ENCODE measurements around the gene PTPRJ. TPM values are rescaled to one million over a fixed set of nuclear protein-coding genes. Genes with fewer than 3 reads are reported as not detected.

PTPRJ gene
- total and polyA plus RNA-seq, 9 of the 15 experiments (the other 6 are each of a cell fraction or from before 2014, with no cell fraction given) = 0.56 to 10.7 (median 4.8) TPM

DNA sequence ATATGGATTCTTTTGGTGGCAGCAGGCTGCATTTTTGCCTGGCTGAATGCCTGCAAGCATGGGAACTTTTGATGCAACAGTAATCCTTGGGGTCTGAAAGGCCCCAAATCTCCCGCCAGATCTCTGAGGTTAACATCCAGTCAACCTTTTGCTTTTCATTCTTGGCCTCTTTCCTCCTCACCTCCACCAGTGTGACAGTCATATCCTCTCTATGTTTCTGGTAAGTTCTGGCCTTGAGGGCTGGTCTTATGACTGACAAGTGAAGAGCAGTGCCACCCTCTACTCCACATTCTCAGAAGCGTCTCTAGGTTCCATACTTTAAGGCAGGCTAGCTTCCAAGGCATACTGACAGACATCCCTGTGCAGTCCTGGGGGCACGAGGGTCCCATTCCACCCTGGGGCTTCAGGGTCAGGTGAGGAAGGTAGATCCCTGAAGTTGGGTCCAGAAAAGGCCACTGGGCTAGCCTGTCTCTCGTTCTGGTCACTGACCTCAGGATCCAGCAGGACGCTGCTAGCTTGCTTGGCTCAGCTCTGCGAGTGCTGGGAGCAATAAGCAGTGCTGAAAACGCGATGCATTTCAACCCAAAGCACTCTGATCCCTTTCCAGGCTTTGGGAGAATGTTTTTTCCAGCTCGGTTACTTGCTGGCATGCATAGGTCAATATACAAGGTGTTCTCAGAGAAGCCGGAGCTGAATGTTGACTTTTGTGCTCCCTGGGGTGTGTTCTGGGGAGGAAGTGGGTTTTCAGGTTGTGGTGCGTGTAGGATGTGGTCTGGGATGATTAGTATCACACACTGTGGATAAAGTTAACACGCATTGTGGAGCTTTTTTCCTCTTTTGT lies 75.2 kb downstream of the PTPRJ start (continued):
- TF ChIP-seq, protein P1, sequence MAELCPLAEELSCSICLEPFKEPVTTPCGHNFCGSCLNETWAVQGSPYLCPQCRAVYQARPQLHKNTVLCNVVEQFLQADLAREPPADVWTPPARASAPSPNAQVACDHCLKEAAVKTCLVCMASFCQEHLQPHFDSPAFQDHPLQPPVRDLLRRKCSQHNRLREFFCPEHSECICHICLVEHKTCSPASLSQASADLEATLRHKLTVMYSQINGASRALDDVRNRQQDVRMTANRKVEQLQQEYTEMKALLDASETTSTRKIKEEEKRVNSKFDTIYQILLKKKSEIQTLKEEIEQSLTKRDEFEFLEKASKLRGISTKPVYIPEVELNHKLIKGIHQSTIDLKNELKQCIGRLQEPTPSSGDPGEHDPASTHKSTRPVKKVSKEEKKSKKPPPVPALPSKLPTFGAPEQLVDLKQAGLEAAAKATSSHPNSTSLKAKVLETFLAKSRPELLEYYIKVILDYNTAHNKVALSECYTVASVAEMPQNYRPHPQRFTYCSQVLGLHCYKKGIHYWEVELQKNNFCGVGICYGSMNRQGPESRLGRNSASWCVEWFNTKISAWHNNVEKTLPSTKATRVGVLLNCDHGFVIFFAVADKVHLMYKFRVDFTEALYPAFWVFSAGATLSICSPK (IDR thresholded peaks at IDR 0.05; ENCODE audit: borderline replicate concordance) = no peak
- peak; percentile 71 for TF ChIP-seq GABPA (tag; conservative IDR thresholded peaks at IDR 0.05; ENCODE audit: low read depth)
- TF ChIP-seq HSF4 (CRISPR knock-in tag; IDR thresholded peaks at IDR 0.05; ENCODE audit: borderline replicate concordance) = no peak
- TF ChIP-seq ETV6 (IDR thresholded peaks at IDR 0.05; ENCODE audit: borderline replicate concordance in 1 of 2, low read depth in 2 of 2, low read length in 1 of 2) = no peak
- no peak for TF ChIP-seq ETV6 (CRISPR knock-in tag; IDR thresholded peaks at IDR 0.05; ENCODE audit: borderline replicate concordance)
- no peak for TF ChIP-seq CBX3 (IDR thresholded peaks at IDR 0.05; ENCODE audit: borderline replicate concordance in 1 of 2, low read length in 2 of 2)
- TF ChIP-seq, protein P2, sequence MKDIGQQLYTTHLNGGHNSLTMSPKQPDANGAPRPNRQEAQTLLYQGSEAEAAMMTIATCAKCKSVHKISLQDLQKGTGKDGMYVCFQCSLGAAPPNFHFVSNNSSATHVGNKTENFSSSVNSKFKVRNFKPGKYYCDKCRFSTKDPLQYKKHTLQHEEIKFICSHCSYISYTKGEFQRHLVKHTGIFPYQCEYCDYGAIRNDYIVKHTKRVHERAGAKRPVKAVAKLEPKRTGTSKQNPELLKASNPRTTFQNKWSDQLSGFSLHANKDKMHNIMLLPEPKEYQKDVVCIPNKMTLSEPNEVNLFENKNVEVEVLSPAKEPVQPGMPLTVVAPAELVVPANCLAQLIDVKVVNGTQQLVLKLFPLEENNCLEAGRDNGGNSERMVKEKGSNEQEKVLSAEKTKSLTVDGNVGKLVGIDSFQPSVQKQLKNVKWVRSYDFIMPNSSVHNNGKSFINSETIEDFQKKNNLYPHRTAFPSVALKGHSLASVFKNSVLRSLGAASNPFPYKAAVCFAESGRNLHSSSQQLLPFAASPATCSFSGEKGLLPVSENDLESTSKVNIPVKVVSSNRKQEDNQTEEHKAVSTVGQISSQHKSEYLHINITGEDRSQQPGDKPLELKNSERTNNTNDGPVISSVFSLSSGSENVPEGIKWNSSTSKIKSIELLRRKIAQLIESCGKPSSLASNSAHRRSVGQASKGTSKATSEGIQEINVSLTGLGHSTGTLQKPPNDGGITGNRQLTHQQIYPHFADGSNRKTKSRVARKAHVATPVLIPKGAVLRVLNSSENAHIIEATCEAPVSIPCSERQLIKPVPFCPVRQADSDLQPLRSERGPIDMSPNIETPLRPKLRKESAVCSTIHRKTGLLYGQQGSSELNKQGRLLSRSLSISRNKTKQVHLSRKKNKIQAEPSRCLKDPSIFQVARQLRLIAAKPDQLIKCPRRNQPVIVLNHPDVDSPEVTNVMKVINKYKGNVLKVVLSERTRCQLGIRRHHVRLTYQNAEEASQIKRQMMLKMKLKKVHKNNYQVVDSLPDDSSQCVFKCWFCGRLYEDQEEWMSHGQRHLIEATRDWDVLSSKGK (CRISPR knock-in tag; IDR thresholded peaks at IDR 0.05) = no peak
- TF ChIP-seq KDM2B (CRISPR knock-in tag; IDR thresholded peaks at IDR 0.05) = no peak
- TF ChIP-seq ZNF316 (IDR thresholded peaks at IDR 0.05) = no peak
- TF ChIP-seq CHD2 (IDR thresholded peaks at IDR 0.05; ENCODE audit: low read depth, low read length) = no peak
- TF ChIP-seq ESRRB (CRISPR knock-in tag; IDR thresholded peaks at IDR 0.05; ENCODE audit: borderline replicate concordance) = no peak
- no peak for TF ChIP-seq CBFA2T2 (conservative IDR thresholded peaks at IDR 0.05)
- TF ChIP-seq NR1H2 (CRISPR knock-in tag; IDR thresholded peaks at IDR 0.05) = no peak
- no peak for TF ChIP-seq ZFP30 (CRISPR knock-in tag; IDR thresholded peaks at IDR 0.05; ENCODE audit: borderline replicate concordance)
- peak; percentile 40; the same call in 1 of the 2 replicates for TF ChIP-seq JUND (IDR thresholded peaks at IDR 0.05; ENCODE audit: borderline replicate concordance, low read depth, low read length)
- no peak for TF ChIP-seq JUND (tag; IDR thresholded peaks at IDR 0.05; ENCODE audit: borderline replicate concordance, low read depth, low read length)
- no peak for TF ChIP-seq ZNF507 (tag; conservative IDR thresholded peaks at IDR 0.05)
- TF ChIP-seq MYBL2 (IDR thresholded peaks at IDR 0.05; ENCODE audit: low read depth) = no peak
- TF ChIP-seq MYBL2 (CRISPR knock-in tag; IDR thresholded peaks at IDR 0.05; ENCODE audit: borderline replicate concordance) = no peak
- TF ChIP-seq, protein P3, sequence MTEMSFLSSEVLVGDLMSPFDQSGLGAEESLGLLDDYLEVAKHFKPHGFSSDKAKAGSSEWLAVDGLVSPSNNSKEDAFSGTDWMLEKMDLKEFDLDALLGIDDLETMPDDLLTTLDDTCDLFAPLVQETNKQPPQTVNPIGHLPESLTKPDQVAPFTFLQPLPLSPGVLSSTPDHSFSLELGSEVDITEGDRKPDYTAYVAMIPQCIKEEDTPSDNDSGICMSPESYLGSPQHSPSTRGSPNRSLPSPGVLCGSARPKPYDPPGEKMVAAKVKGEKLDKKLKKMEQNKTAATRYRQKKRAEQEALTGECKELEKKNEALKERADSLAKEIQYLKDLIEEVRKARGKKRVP (CRISPR knock-in tag; IDR thresholded peaks at IDR 0.05) = no peak
- TF ChIP-seq TEAD2 (tag; IDR thresholded peaks at IDR 0.05) = no peak
- no peak for TF ChIP-seq JUN (IDR thresholded peaks at IDR 0.05; ENCODE audit: borderline replicate concordance, low read depth, low read length)
- no peak for TF ChIP-seq JUN (CRISPR knock-in tag; IDR thresholded peaks at IDR 0.05; ENCODE audit: borderline replicate concordance)
- TF ChIP-seq PHB (CRISPR knock-in tag; IDR thresholded peaks at IDR 0.05) = no peak

All from K562 (cell line).